GM19467 (cell line): Measurements from ENCODE around the gene MBLAC2.

Experiments used
- ATAC-seq: cut with Tn5 transposase; IDR thresholded peaks from one replicate; pipeline ENCODE4 v1.9.1; 2021; ENCODE audit warnings: mild to moderate bottlenecking, moderate library complexity; ENCODE audit not compliant: unreplicated experiment

The MBLAC2 gene

GRCh38 chr5:90472783-90473395 lies 1.7 kb downstream of the MBLAC2 start:
- no peak for ATAC-seq

GRCh38 chr5:90461288-90461687 lies 13.3 kb downstream of the MBLAC2 start:
- ATAC-seq, result no peak

- ATAC-seq, result no peak
Observed at GRCh38 chr5:90446961-90447360, 27.6 kb downstream of the MBLAC2 start.

GRCh38 chr5:90440644-90441043 lies 33.9 kb downstream of the MBLAC2 start:
- ATAC-seq, result no peak

GRCh38 chr5:90438100-90438499 lies 36.5 kb downstream of the MBLAC2 start:
- no peak for ATAC-seq

- no peak for ATAC-seq
Observed at GRCh38 chr5:90437663-90438062, 36.9 kb downstream of the MBLAC2 start.

GRCh38 chr5:90434116-90434714 lies 40.4 kb downstream of the MBLAC2 start:
- peak; percentile 66 for ATAC-seq

GRCh38 chr5:90424245-90424644 lies 50.3 kb downstream of the MBLAC2 start:
- ATAC-seq, result peak; percentile 72

- no peak for ATAC-seq
Observed at GRCh38 chr5:90421136-90421535, 53.4 kb downstream of the MBLAC2 start.

GRCh38 chr5:90418214-90418613 lies 56.4 kb downstream of the MBLAC2 start:
- no peak for ATAC-seq

- ATAC-seq, result no peak
Observed at GRCh38 chr5:90410178-90410762, 64.3 kb downstream of the MBLAC2 start.

- ATAC-seq, result peak; percentile 95
Observed at GRCh38 chr5:90409318-90410177, 65.0 kb downstream of the MBLAC2 start, which contains the start of gene CETN3. CETN3 (minus strand) TSS chr5:90409756; CDS start chr5:90409661, 95 bp downstream.

- ATAC-seq, result peak; percentile 2
Observed at GRCh38 chr5:90408571-90409317, 65.8 kb downstream of the MBLAC2 start.
